ENCODE data around the gene PEAR1. TPM values are rescaled to one million over a fixed set of nuclear protein-coding genes. Genes with fewer than 3 reads are reported as not detected.

The PEAR1 gene
- total and polyA plus RNA-seq, 2 of the 4 experiments (the other 2 are of a cell fraction): 2.0 to 44.4 TPM

GRCh38 chr1:156943756-156944155 is 50.2 kb downstream of the PEAR1 start:
- TF ChIP-seq CEBPB (IDR thresholded peaks at IDR 0.05; ENCODE audit: low read depth, low read length) (no peak), FOS (IDR thresholded peaks at IDR 0.05; ENCODE audit: low read depth, low read length) (no peak), BHLHE40 (IDR thresholded peaks at IDR 0.05; ENCODE audit: low read depth, low read length) (no peak), MXI1 (IDR thresholded peaks at IDR 0.05; ENCODE audit: borderline replicate concordance, low read depth, low read length) (no peak), MAFK (IDR thresholded peaks at IDR 0.05; ENCODE audit: low read depth, low read length) (no peak), RFX5 (IDR thresholded peaks at IDR 0.05; ENCODE audit: low read depth, low read length) (no peak), RCOR1 (IDR thresholded peaks at IDR 0.05; ENCODE audit: insufficient replicate concordance, low read length) (no peak), MAZ (IDR thresholded peaks at IDR 0.05; ENCODE audit: borderline replicate concordance, low read depth, low read length) (no peak), CHD1 (IDR thresholded peaks at IDR 0.05; ENCODE audit: low read depth, low read length) (no peak)
- Histone ChIP-seq H3K4me1 (ENCODE audit: control insufficient read depth, insufficient read depth, low read length) (no peaks in the 10 kb centered on the region), H3K27ac (ENCODE audit: insufficient read depth, low read length) (no peak overlapping the region), H3K18ac (ENCODE audit: low read depth, low read length) (no peak overlapping the region), H4K20me1 (ENCODE audit: insufficient read depth, low read length) (no peaks in the 10 kb centered on the region; the same call in 1 of the 2 replicates), H2AK5ac (ENCODE audit: low read depth, low read length) (no peak overlapping the region), H2AK9ac (replicated peaks; ENCODE audit: low read depth, low read length, poor library complexity) (no peak overlapping the region), H3K27me3 (ENCODE audit: control insufficient read depth, insufficient read depth, low read length) (no peaks in the 10 kb centered on the region), H3K9ac (ENCODE audit: low read depth, low read length) (no peak overlapping the region), H3K9me3 (ENCODE audit: control insufficient read depth, insufficient read depth, low read length) (no peaks in the 10 kb centered on the region), H4K91ac (ENCODE audit: insufficient read depth, low read depth, low read length) (no peak overlapping the region), H2BK15ac (ENCODE audit: low read depth, low read length) (no peak overlapping the region), H3K4me3 (ENCODE audit: insufficient read depth, low read depth, low read length) (no peak overlapping the region), H3K36me3 (ENCODE audit: control insufficient read depth, insufficient read depth, low read length) (peaks cover 89% of the 10 kb centered on the region), H4K8ac (ENCODE audit: low read depth in 2 of 2, low read length in 2 of 2) (no peak overlapping the region), H3K79me1 (ENCODE audit: low read depth in 1 of 2, low read length in 2 of 2) (no peaks in the 10 kb centered on the region), H2BK20ac (ENCODE audit: low read depth, low read length) (no peak overlapping the region), H3K4me2 (ENCODE audit: low read depth, low read length) (no peak overlapping the region), H3K23ac (ENCODE audit: low read depth, low read length) (no peak overlapping the region), H3K4ac (ENCODE audit: low read depth, low read length) (no peak overlapping the region), H4K5ac (ENCODE audit: low read depth, low read length) (no peak overlapping the region), H2AFZ (replicated peaks; ENCODE audit: low read length, poor library complexity) (no peak overlapping the region), H3K56ac (ENCODE audit: extremely low read depth, insufficient read depth, low read length) (no peak overlapping the region), H3K14ac (replicated peaks; ENCODE audit: low read depth, low read length) (no peak overlapping the region), H2BK120ac (ENCODE audit: low read depth, low read length) (no peak overlapping the region), H3K9me1 (ENCODE audit: insufficient read depth, low read length) (peaks cover 23% of the 10 kb centered on the region), H2BK5ac (ENCODE audit: low read depth, low read length, poor library complexity, severe bottlenecking) (no peak overlapping the region)
- 100% methylated on average over 2 of the region's 3 CpGs; no CpG with 5 or more reads in 1 of the 2 experiments for WGBS, 2 experiments (ENCODE audit: extremely low coverage in 2 of 2, insufficient read length in 1 of 2)
- ATAC-seq (ENCODE audit: low read depth) (no peak), DNase-seq (no peak)
- CTCF ChIA-PET: no interaction called here
- in situ Hi-C loops (cut with MboI; ENCODE audit: low sequenced_read_pairs) (no loop called here), dilution Hi-C loops (cut with HindIII; ENCODE audit: low sequenced_read_pairs, unreplicated experiment) (no loop called here), intact Hi-C loops (cut with micrococcal nuclease) (no loop called here)
- POLR2A ChIA-PET (ENCODE audit: unreplicated experiment): no interaction called here
- BruUV-seq (replicated peaks): no TSS peak

Measured in IMR-90 (cell line).